Measurements from ENCODE around the gene TSPAN18. TPM values are rescaled to one million over a fixed set of nuclear protein-coding genes. Genes with fewer than 3 reads are reported as not detected.

TSPAN18 gene
- total RNA-seq, 6 donors from 2014 or later: 8.2 to 48.6 (median 17.5) TPM

GRCh38 chr11:44854741-44855492 lies 128.2 kb downstream of the TSPAN18 start:
- Histone ChIP-seq H3K36me3 (no peaks in the 10 kb centered on the region), H3K27ac (no peak overlapping the region), H3K4me3 (no peak overlapping the region), H3K9me3 (no peaks in the 10 kb centered on the region), H3K27me3 (no peaks in the 10 kb centered on the region), H3K4me1 (no peaks in the 10 kb centered on the region)
- WGBS, 2 donors: 74 to 79% methylated on average over 5 of the region's 5 CpGs
- no peak for DNase-seq
- no peak for TF ChIP-seq POLR2A (IDR thresholded peaks at IDR 0.05)
- TF ChIP-seq EP300 (IDR thresholded peaks at IDR 0.05): no peak
- no peak for TF ChIP-seq POLR2AphosphoS5 (IDR thresholded peaks at IDR 0.05)
- TF ChIP-seq, protein P1, sequence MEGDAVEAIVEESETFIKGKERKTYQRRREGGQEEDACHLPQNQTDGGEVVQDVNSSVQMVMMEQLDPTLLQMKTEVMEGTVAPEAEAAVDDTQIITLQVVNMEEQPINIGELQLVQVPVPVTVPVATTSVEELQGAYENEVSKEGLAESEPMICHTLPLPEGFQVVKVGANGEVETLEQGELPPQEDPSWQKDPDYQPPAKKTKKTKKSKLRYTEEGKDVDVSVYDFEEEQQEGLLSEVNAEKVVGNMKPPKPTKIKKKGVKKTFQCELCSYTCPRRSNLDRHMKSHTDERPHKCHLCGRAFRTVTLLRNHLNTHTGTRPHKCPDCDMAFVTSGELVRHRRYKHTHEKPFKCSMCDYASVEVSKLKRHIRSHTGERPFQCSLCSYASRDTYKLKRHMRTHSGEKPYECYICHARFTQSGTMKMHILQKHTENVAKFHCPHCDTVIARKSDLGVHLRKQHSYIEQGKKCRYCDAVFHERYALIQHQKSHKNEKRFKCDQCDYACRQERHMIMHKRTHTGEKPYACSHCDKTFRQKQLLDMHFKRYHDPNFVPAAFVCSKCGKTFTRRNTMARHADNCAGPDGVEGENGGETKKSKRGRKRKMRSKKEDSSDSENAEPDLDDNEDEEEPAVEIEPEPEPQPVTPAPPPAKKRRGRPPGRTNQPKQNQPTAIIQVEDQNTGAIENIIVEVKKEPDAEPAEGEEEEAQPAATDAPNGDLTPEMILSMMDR (IDR thresholded peaks at IDR 0.05): no peak
- ATAC-seq (ENCODE audit: low FRiP score in 2 of 2): no peak

DNA sequence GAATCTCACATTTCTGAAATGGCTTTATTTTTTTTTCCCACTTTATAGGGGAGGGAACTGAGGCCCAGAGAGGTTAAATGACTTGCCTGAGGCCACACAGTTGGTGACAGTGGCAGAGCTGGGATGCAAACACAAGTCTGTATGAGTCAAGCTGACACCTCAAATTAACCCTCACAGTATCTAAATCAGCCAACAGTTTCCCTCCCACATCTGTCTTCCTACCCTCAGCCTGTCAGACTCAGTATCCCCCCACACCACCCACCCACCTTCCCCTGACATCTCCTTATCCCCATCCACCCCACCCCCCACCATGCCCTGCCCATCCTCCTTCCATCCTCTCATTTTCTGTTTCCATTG lies 128.7 kb downstream of the TSPAN18 start:
- Histone ChIP-seq H3K27me3 (no peaks in the 10 kb centered on the region), H3K9me3 (no peaks in the 10 kb centered on the region), H3K4me1 (no peaks in the 10 kb centered on the region), H3K36me3 (no peaks in the 10 kb centered on the region), H3K27ac (no peak overlapping the region), H3K4me3 (no peak overlapping the region)
- no peak for DNase-seq
- TF ChIP-seq EP300 (IDR thresholded peaks at IDR 0.05): no peak
- no peak for TF ChIP-seq POLR2AphosphoS5 (IDR thresholded peaks at IDR 0.05)
- ATAC-seq (ENCODE audit: low FRiP score in 2 of 2): no peak

- DNase-seq (peak in 1 of 2 donors; percentile 26), ATAC-seq (ENCODE audit: low FRiP score in 2 of 2) (no peak)
- Histone ChIP-seq H3K27me3 (no peaks in the 10 kb centered on the region), H3K27ac (no peak overlapping the region), H3K9me3 (no peaks in the 10 kb centered on the region), H3K4me3 (no peak overlapping the region), H3K4me1 (peaks cover 7 to 10% (median 10%) of the 10 kb centered on the region in 4 donors), H3K36me3 (no peaks in the 10 kb centered on the region)
- 89 to 92% methylated on average over 11 of the region's 11 CpGs for WGBS, 2 donors
- TF ChIP-seq, protein P1 (IDR thresholded peaks at IDR 0.05): no peak
- no peak for TF ChIP-seq EP300 (IDR thresholded peaks at IDR 0.05)
- no peak for TF ChIP-seq POLR2A (IDR thresholded peaks at IDR 0.05)
- TF ChIP-seq POLR2AphosphoS5 (IDR thresholded peaks at IDR 0.05): no peak
Measured at GRCh38 chr11:44857490-44858090, 130.8 kb downstream of the TSPAN18 start.

- WGBS, 2 donors: 84 to 88% methylated on average over 14 of the region's 14 CpGs
- Histone ChIP-seq H3K9me3 (no peaks in the 10 kb centered on the region), H3K27me3 (no peaks in the 10 kb centered on the region), H3K4me3 (no peak overlapping the region), H3K36me3 (no peaks in the 10 kb centered on the region), H3K27ac (no peak overlapping the region), H3K4me1 (peaks cover 7 to 14% (median 11%) of the 10 kb centered on the region in 4 donors)
- TF ChIP-seq POLR2AphosphoS5 (IDR thresholded peaks at IDR 0.05) (no peak), POLR2A (IDR thresholded peaks at IDR 0.05) (no peak), EP300 (IDR thresholded peaks at IDR 0.05) (no peak)
- TF ChIP-seq, protein P1 (IDR thresholded peaks at IDR 0.05): no peak
- DNase-seq (no peak), ATAC-seq (ENCODE audit: low FRiP score in 2 of 2) (no peak)
Measured at GRCh38 chr11:44858796-44859527, 132.2 kb downstream of the TSPAN18 start.

- WGBS, 2 donors: 88 to 91% methylated on average over 2 to 5 of the region's 5 CpGs
- Histone ChIP-seq H3K36me3 (no peaks in the 10 kb centered on the region), H3K27ac (no peak overlapping the region), H3K4me1 (peaks cover 7 to 14% (median 11%) of the 10 kb centered on the region in 4 donors), H3K4me3 (no peak overlapping the region), H3K27me3 (no peaks in the 10 kb centered on the region), H3K9me3 (no peaks in the 10 kb centered on the region)
- no peak for DNase-seq
- no peak for ATAC-seq (ENCODE audit: low FRiP score in 2 of 2)
- TF ChIP-seq EP300 (IDR thresholded peaks at IDR 0.05): no peak
- no peak for TF ChIP-seq POLR2A (IDR thresholded peaks at IDR 0.05)
- TF ChIP-seq POLR2AphosphoS5 (IDR thresholded peaks at IDR 0.05): no peak
- TF ChIP-seq, protein P1 (IDR thresholded peaks at IDR 0.05): no peak
Measured at GRCh38 chr11:44859528-44859925, 132.8 kb downstream of the TSPAN18 start.
